ENCODE measurements around the gene TBXAS1. TPM values are rescaled to one million over a fixed set of nuclear protein-coding genes. Genes with fewer than 3 reads are reported as not detected.

The TBXAS1 gene
- total RNA-seq, 1 donor, result not detected

- TF ChIP-seq CTCF (IDR thresholded peaks at IDR 0.05; ENCODE audit: insufficient read depth, low read depth, low read length), result no peak
- no peak overlapping the region for H3K4me3 ChIP-seq (ENCODE audit: low read depth, low read length)
- DNase-seq (ENCODE audit: low read depth), result no peak
These were observed 64.4 kb downstream of the TBXAS1 start for GRCh38 chr7:139893461-139893860.

GRCh38 chr7:139893999-139894398, 64.9 kb downstream of the TBXAS1 start:
- no peak for DNase-seq (ENCODE audit: low read depth)
- no peak for TF ChIP-seq CTCF (IDR thresholded peaks at IDR 0.05; ENCODE audit: insufficient read depth, low read depth, low read length)
- no peak overlapping the region for H3K4me3 ChIP-seq (ENCODE audit: low read depth, low read length)

GRCh38 chr7:139895141-139895829, 66.2 kb downstream of the TBXAS1 start:
- no peak for TF ChIP-seq CTCF (IDR thresholded peaks at IDR 0.05; ENCODE audit: insufficient read depth, low read depth, low read length)

GRCh38 chr7:139896288-139896687, 67.2 kb downstream of the TBXAS1 start:
- DNase-seq (ENCODE audit: low read depth), result no peak
- no peak for TF ChIP-seq CTCF (IDR thresholded peaks at IDR 0.05; ENCODE audit: insufficient read depth, low read depth, low read length)
- no peak overlapping the region for H3K4me3 ChIP-seq (ENCODE audit: low read depth, low read length)

More at GRCh38 chr7:139895141-139895829, 66.2 kb downstream of the TBXAS1 start:
- DNase-seq (ENCODE audit: low read depth), result peak; percentile 28
- H3K4me3 ChIP-seq (ENCODE audit: low read depth, low read length), result no peak overlapping the region

- no peak overlapping the region for H3K4me3 ChIP-seq (ENCODE audit: low read depth, low read length)
- no peak for TF ChIP-seq CTCF (IDR thresholded peaks at IDR 0.05; ENCODE audit: insufficient read depth, low read depth, low read length)
- no peak for DNase-seq (ENCODE audit: low read depth)
These were observed 67.8 kb downstream of the TBXAS1 start for GRCh38 chr7:139896831-139897230.

GRCh38 chr7:139897422-139898090, 68.5 kb downstream of the TBXAS1 start:
- TF ChIP-seq CTCF (IDR thresholded peaks at IDR 0.05; ENCODE audit: insufficient read depth, low read depth, low read length), result no peak
- no peak for DNase-seq (ENCODE audit: low read depth)

More at GRCh38 chr7:139897422-139898090, 68.5 kb downstream of the TBXAS1 start:
- H3K4me3 ChIP-seq (ENCODE audit: low read depth, low read length), result no peak overlapping the region

All from fibroblast of villous mesenchyme (primary cell).